Endothelial cell of umbilical vein (primary cell): ENCODE results near the gene CAV1. TPM values are rescaled to one million over a fixed set of nuclear protein-coding genes. Genes with fewer than 3 reads are reported as not detected.

Experiments used
- BruUV-seq: library from RNA; stranded (reverse); fragments of 400-500 nt; replicated peaks from 2 replicates; lab custom pipeline; 2021; lab: Mats Ljungman, UMichigan
- CTCF ChIA-PET: fragments of 300-600, 350-600 bp; sonication (Branson Sonifier 250); formaldehyde crosslinking; loops from one replicate; lab custom pipeline; 2021; ENCODE audit warnings: antibody characterized with exemption, inconsistent platforms; lab: Charles Lee
- POLR2A ChIA-PET: fragments of 300-600, 350-600 bp; sonication (Branson Sonifier 250); formaldehyde crosslinking; loops from one replicate; lab custom pipeline; 2021; ENCODE audit warnings: antibody characterized with exemption, inconsistent platforms; lab: Charles Lee
- DNase-seq: peaks from one replicate; pipeline ENCODE4 v3.0.0-alpha.2; 2011; ENCODE audit warnings: low read depth, low spot score
- FAIRE-seq: peaks from 2 replicates; lab custom pipeline; 2011; peaks lifted over from hg19 to GRCh38; lab: Jason Lieb, UNC
- H2AFZ ChIP-seq: 2 replicates; pipeline ENCODE4 v1.6.0; 2012; ENCODE audit warnings: low read depth, low read length, control low read depth, inconsistent platforms
- H3K27ac ChIP-seq: 2 replicates; pipeline ENCODE4 v1.5.1; 2011; ENCODE audit warnings: low read depth, mild to moderate bottlenecking, control low read depth, low read length, moderate library complexity; ENCODE audit not compliant: insufficient read depth
- H3K27me3 ChIP-seq, 2 experiments: 2 replicates each; pipeline versions ENCODE4 v1.6.0 to v1.6.1; 2011; ENCODE audit warnings: low read length in 2 of 2, mixed read lengths in 1 of 2; ENCODE audit not compliant: control insufficient read depth in 2 of 2, insufficient read depth in 2 of 2
- H3K36me3 ChIP-seq, 2 experiments: 2 replicates in 1 of 2; 3 replicates in 1 of 2; pipeline ENCODE4 v1.5.1; 2011; ENCODE audit warnings: low read length in 2 of 2, mild to moderate bottlenecking in 1 of 2, moderate library complexity in 1 of 2; ENCODE audit not compliant: control insufficient read depth in 2 of 2, insufficient read depth in 2 of 2; ENCODE audit errors: extremely low read depth in 1 of 2
- H3K4me1 ChIP-seq: 3 replicates; pipeline ENCODE4 v1.5.1; 2011; ENCODE audit warnings: mild to moderate bottlenecking, low read length; ENCODE audit not compliant: control insufficient read depth, insufficient read depth; ENCODE audit errors: extremely low read depth
- H3K4me2 ChIP-seq: 2 replicates; pipeline ENCODE4 v1.6.1; 2011; ENCODE audit warnings: low read length, control low read depth, mixed read lengths; ENCODE audit not compliant: insufficient read depth
- H3K4me3 ChIP-seq, 3 experiments: fragments of 200-600 bp in 1 of 3; sonication (generic), shearing (Covaris generic) in 1 of 3; replicated peaks in 1 of 3; 2 replicates each; pipeline ENCODE4 v1.5.1; 2011 to 2016; ENCODE audit warnings: control low read depth in 3 of 3, low read length in 3 of 3, mild to moderate bottlenecking in 2 of 3, inconsistent platforms in 1 of 3, low read depth in 1 of 3, moderate library complexity in 1 of 3; ENCODE audit not compliant: insufficient read depth in 1 of 3
- H3K79me2 ChIP-seq: 2 replicates; pipeline ENCODE4 v1.6.0; 2012; ENCODE audit warnings: low read length, inconsistent platforms; ENCODE audit not compliant: control insufficient read depth, insufficient read depth
- H3K9ac ChIP-seq: replicated peaks from 2 replicates; pipeline ENCODE3; 2011; ENCODE audit warnings: low read length, control low read depth; ENCODE audit not compliant: insufficient read depth; ENCODE audit errors: extremely low read depth
- H3K9me1 ChIP-seq: replicated peaks from 3 replicates; pipeline ENCODE4 v1.6.0; 2011; ENCODE audit warnings: mild to moderate bottlenecking, low read length; ENCODE audit not compliant: control insufficient read depth, insufficient read depth; ENCODE audit errors: extremely low read depth
- H3K9me3 ChIP-seq: replicated peaks from 2 replicates; pipeline ENCODE4 v1.5.1; 2012; ENCODE audit warnings: low read length, inconsistent platforms; ENCODE audit not compliant: control insufficient read depth, insufficient read depth
- H4K20me1 ChIP-seq: replicated peaks from 2 replicates; pipeline ENCODE3; 2011; ENCODE audit warnings: mild to moderate bottlenecking, low read length; ENCODE audit not compliant: control insufficient read depth, insufficient read depth; ENCODE audit errors: extremely low read depth
- EZH2 ChIP-seq: IDR thresholded peaks from 2 replicates; pipeline ENCODE4 v1.6.1; 2012; ENCODE audit warnings: borderline replicate concordance, low read depth, mild to moderate bottlenecking, moderate library complexity, low read length, inconsistent platforms; ENCODE audit not compliant: severe bottlenecking
- FOS ChIP-seq: IDR thresholded peaks from 2 replicates; pipeline ENCODE4 v1.6.1; 2011; ENCODE audit warnings: mild to moderate bottlenecking, low read length, moderate library complexity, borderline replicate concordance; ENCODE audit not compliant: insufficient read depth
- GATA2 ChIP-seq: IDR thresholded peaks from 2 replicates; pipeline ENCODE4 v1.7.0; 2011; ENCODE audit warnings: low read depth, mild to moderate bottlenecking, moderate library complexity, mixed read lengths, low read length; ENCODE audit not compliant: insufficient read length, insufficient read depth
- JUN ChIP-seq: IDR thresholded peaks from 2 replicates; pipeline ENCODE4 v1.6.1; 2011; ENCODE audit warnings: borderline replicate concordance, low read depth; ENCODE audit not compliant: insufficient read length, insufficient read depth
- MYC ChIP-seq: IDR thresholded peaks from one replicate; pipeline ENCODE4 v1.6.1; 2011; ENCODE audit warnings: mild to moderate bottlenecking, low read depth, low read length
- POLR2A ChIP-seq: IDR thresholded peaks from 2 replicates; pipeline ENCODE4 v1.6.1; 2012; ENCODE audit warnings: low read depth, mild to moderate bottlenecking, control low read depth, low read length
- POLR2AphosphoS5 ChIP-seq: IDR thresholded peaks from 2 replicates; pipeline ENCODE4 v1.6.1; 2012; ENCODE audit warnings: low read depth, mild to moderate bottlenecking, control low read depth, low read length, moderate library complexity; ENCODE audit not compliant: insufficient read depth
- dilution Hi-C: fragments of 300-500 bp; cut with MboI; formaldehyde crosslinking; loops from one replicate; pipeline ENCODE4 v1.15.0; 2019; ENCODE audit warnings: low sequenced_read_pairs; ENCODE audit not compliant: extremely low pct_ligation_motif_present
- intact Hi-C: fragments of 100-400 bp; cut with micrococcal nuclease; formaldehyde crosslinking; loops from one replicate; pipeline ENCODE4 v1.10.0; 2022
- polyA plus RNA-seq, 4 experiments: library from polyadenylated mRNA; depleted of rRNA in 3 of 4; stranded (reverse) in 3 of 4; unstranded in 1 of 4; fragments of >200 nt; gene quantifications; 2 replicates each; pipeline versions ENCODE4 v1.2.1 to v1.2.3, GENCODE V29; 2011 to 2012; ENCODE audit warnings: missing spikeins in 1 of 4
- total RNA-seq: library from RNA; stranded (reverse); gene quantifications from 2 replicates; pipeline ENCODE4 v1.2.3, GENCODE V29; 2021
- TF ChIP-seq, protein P1 (sequence below): IDR thresholded peaks from 2 replicates; pipeline ENCODE4 v1.6.1; 2011; ENCODE audit not compliant: insufficient read depth, insufficient read length
- TF ChIP-seq, protein P2 (sequence below), 2 donors: IDR thresholded peaks; 1 replicate in 1 of 2; 2 replicates in 1 of 2; pipeline ENCODE4 v1.5.1; 2011; ENCODE audit warnings: low read length in 2 of 2, mild to moderate bottlenecking in 2 of 2, moderate library complexity in 2 of 2, control low read depth in 1 of 2, inconsistent platforms in 1 of 2, low read depth in 1 of 2; ENCODE audit not compliant: insufficient read depth in 1 of 2; ENCODE audit errors: extremely low read depth in 1 of 2

Gene CAV1
- total and polyA plus RNA-seq, 2 donors (not counting 3 experiments of a cell fraction or from before 2014, with no cell fraction given) = 1,483 to 3,129 TPM

DNA sequence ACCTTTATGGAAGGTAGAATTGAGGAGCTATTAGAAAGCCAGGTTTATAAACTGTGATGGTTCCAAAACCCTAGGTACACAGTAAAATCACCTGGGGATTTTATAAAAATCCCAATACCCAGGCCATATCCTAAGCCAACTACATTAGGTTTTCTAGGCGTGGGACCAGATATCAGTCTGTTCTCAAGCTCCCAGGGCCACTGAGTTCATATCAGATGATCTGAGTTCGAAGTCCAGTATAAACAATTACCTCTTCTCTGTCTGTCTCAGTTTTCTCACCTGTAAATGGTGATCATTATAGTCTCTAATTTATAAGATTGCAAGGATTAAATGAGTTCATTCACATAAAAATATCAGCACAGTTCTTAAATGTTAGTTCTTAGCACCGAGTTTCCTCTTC is 60.6 kb downstream of the CAV1 start:
- BruUV-seq = no TSS peak
- no peak for DNase-seq
- no peaks in the 10 kb centered on the region for H3K36me3 ChIP-seq
- no peaks in the 10 kb centered on the region for H3K79me2 ChIP-seq
- H3K9me3 ChIP-seq = no peaks in the 10 kb centered on the region
- H3K9ac ChIP-seq = no peak overlapping the region
- dilution Hi-C loops (no loop called here), intact Hi-C loops (no loop called here)
- no peaks in the 10 kb centered on the region for H3K27me3 ChIP-seq
- H4K20me1 ChIP-seq = no peaks in the 10 kb centered on the region
- POLR2A ChIA-PET = no interaction called here
- H3K4me3 ChIP-seq = no peak overlapping the region
- TF ChIP-seq FOS (no peak), POLR2A (no peak), GATA2 (no peak), MYC (no peak), POLR2AphosphoS5 (no peak), JUN (no peak), EZH2 (no peak)
- TF ChIP-seq, protein P1, sequence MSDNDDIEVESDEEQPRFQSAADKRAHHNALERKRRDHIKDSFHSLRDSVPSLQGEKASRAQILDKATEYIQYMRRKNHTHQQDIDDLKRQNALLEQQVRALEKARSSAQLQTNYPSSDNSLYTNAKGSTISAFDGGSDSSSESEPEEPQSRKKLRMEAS = no peak
- TF ChIP-seq, protein P2, sequence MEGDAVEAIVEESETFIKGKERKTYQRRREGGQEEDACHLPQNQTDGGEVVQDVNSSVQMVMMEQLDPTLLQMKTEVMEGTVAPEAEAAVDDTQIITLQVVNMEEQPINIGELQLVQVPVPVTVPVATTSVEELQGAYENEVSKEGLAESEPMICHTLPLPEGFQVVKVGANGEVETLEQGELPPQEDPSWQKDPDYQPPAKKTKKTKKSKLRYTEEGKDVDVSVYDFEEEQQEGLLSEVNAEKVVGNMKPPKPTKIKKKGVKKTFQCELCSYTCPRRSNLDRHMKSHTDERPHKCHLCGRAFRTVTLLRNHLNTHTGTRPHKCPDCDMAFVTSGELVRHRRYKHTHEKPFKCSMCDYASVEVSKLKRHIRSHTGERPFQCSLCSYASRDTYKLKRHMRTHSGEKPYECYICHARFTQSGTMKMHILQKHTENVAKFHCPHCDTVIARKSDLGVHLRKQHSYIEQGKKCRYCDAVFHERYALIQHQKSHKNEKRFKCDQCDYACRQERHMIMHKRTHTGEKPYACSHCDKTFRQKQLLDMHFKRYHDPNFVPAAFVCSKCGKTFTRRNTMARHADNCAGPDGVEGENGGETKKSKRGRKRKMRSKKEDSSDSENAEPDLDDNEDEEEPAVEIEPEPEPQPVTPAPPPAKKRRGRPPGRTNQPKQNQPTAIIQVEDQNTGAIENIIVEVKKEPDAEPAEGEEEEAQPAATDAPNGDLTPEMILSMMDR (IDR thresholded peaks at IDR 0.05; ENCODE audit: extremely low read depth in 1 of 2, insufficient read depth in 1 of 2, low read depth in 1 of 2, low read length in 2 of 2) = no peak
- no peak for FAIRE-seq
- no peaks in the 10 kb centered on the region for H3K9me1 ChIP-seq
- H3K4me2 ChIP-seq = no peak overlapping the region
- H3K4me1 ChIP-seq = peaks cover 28% of the 10 kb centered on the region
- no peak overlapping the region for H2AFZ ChIP-seq
- no peak overlapping the region for H3K27ac ChIP-seq
- CTCF ChIA-PET = interaction anchor here (1.1 to 2.0 kb wide), 2 partner anchors 336 to 405 kb away, joined by 4 to 7 read pairs; no protein-coding TSS in a partner anchor
